Left hindlimb (tissue), 1 donor: ENCODE data around the gene N4BP2L2.

ENCODE experiments used
- DNase-seq: peaks from one replicate; pipeline ENCODE4 v3.0.0-alpha.2; 2018

The N4BP2L2 gene

GRCh38 chr13:32456591-32456990 lies 82.0 kb downstream of the N4BP2L2 start:
- DNase-seq, result no peak

DNA sequence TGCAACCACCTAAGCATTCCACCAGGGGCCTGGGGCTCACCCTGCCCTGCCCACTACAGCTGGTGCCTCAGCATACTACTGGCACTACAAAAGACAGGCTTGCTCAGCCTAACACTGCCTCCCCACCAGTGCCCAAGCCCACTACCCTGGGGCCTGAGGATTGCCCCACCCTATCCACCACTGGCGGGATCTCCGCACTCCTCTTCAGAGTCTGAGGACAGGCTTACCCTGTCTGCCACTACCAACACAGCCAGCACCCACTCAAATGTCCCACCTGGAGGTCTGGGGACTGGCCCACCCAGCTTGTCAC lies 83.0 kb downstream of the N4BP2L2 start:
- DNase-seq, result no peak

DNA sequence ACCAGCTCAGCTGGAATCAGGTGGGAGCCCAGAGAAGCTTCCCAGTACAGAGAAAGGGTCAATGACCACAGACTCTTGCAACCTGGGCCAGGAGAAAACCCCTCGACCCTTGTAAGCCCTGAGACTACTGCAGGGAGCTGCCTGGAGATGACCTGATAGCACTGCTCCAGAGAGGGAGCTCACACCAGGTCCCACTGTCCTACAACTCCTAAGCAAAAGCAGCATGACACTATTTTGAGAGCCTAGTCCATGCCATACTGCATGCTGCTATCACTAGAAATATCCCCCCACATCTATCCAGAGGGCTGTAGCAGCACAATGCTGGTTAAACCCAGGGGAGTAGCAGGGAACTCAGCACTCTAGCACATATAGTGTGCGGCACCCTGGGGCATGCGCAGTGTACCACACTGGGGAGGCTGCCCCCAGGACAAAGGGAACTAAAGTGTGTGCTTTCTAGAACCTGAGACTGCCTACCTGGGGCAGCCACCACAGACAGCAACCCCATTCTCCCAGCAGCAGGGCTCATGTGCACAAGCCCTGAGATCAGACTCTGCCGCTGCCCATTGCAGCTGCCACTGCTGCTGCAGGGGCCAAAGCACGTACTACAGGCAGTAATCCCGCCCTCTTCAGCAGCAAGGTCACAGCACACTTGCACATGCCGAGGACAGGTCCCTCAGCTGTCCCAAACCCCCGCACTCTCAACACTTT lies 83.6 kb downstream of the N4BP2L2 start:
- no peak for DNase-seq

- no peak for DNase-seq
Measured at GRCh38 chr13:32453981-32454380, 84.6 kb downstream of the N4BP2L2 start.

GRCh38 chr13:32448972-32449371 lies 89.6 kb downstream of the N4BP2L2 start:
- DNase-seq, result no peak

DNA sequence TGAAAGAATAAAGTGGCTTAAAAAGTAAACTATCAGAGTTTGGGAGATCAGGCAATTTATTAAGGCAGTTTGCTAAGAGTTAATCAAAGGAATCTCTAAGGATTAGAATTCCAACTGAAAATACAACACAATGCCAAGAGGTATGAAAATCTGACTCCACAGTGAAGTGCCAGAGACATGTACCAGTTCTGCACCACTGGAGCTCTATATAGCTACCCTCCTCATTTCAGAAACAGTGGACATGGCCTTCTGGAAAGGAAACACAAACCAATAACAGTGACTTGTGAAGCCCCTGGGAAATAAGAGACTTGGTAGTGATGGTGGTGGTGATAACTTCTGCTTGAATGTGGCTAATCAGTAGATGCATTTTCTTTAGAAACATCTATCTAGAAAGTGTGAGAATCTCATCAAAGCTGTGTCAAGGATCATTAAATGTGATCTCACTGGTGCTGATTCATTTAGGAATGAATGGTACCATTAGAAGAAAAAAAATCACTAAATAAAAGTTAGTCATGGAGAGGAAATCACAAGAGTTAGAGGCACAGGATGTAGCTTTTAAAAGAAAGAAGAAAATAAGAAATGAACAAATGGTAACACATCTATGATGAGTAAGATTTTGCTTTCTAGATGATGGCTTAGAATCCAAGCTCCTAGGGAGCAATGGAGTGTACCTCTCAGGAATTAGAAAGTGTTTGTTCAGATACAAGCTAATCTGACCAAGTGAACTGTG lies 90.5 kb downstream of the N4BP2L2 start:
- no peak for DNase-seq

GRCh38 chr13:32446773-32447465 lies 91.7 kb downstream of the N4BP2L2 start:
- DNase-seq, result no peak

DNA sequence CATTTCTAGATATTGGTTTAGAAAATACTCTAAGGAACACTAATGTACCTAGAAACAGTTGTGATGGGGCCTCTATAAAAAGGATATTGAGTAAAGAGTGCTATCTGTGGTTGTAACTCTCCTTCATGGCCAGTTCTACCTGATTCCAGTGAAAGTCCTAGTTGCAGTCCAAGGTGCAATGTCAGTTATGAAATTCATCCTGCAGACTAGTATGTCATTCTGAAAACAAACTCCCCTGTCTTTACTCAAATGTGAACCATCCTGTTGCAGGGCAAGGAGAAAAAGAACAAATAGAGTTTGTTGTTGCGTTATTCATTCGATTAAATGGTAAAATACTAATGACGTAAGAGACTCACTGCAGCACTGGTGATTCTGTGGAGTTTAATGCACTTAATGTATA lies 92.4 kb downstream of the N4BP2L2 start:
- no peak for DNase-seq

- DNase-seq, result no peak
Measured at GRCh38 chr13:32445461-32445860, 93.1 kb downstream of the N4BP2L2 start.

- DNase-seq, result no peak
Measured at GRCh38 chr13:32443111-32443510, 95.5 kb downstream of the N4BP2L2 start.

DNA sequence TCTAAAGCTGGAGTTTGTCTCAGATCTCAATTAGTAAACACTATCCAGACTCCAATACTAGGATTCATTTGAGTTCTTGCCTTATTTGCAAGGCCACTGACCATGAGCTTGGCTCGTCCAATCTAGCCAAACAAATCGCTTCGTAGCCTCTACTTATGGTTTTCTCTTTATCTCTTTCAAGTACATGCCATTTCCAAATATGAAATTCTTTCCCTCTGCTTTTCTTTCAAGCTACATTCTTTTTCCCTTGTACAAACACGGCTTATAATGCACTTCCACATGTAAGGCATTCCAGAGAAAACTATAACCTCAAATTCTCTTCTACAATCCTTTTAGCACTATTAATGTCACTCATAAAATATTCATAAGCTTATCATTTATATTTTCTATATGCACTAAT lies 99.7 kb downstream of the N4BP2L2 start:
- no peak for DNase-seq

DNA sequence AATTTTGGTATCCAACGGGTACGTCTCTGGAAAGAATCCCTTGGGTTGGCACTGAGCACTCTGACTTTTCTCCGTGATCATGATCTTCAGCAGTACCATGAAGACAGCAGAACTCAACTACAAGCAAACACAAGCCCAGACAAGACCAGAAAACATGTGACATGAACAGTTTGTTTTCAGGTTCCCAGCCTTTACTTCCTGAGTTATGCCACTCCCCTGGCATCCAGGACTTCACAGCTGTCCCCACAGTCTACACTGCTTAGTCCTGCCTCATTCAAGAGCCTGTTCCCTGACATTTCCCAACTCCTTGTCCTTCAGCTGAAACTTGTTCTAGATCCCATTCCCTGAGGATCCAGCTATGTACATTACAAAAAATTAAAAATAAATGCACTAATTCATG lies 105.7 kb downstream of the N4BP2L2 start:
- no peak for DNase-seq

DNA sequence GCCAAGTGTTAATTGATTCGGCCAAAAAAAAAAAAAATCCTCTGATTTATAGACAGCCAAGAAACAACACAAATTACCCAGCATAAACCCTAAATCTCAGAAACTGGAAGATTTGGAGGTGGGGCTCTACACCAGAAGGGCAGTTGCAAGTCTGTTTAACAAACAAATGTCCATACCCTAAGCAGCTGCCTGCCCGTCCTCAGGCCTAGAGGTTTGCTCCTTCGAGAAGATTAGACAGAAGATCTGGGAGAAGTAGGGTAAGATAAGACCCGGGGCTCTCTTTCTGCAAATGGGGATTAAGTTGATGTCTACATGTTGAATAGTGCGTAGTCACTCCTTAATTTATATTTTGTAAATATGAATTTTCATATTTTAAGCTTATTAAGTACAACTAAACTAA lies 107.2 kb downstream of the N4BP2L2 start:
- no peak for DNase-seq

DNA sequence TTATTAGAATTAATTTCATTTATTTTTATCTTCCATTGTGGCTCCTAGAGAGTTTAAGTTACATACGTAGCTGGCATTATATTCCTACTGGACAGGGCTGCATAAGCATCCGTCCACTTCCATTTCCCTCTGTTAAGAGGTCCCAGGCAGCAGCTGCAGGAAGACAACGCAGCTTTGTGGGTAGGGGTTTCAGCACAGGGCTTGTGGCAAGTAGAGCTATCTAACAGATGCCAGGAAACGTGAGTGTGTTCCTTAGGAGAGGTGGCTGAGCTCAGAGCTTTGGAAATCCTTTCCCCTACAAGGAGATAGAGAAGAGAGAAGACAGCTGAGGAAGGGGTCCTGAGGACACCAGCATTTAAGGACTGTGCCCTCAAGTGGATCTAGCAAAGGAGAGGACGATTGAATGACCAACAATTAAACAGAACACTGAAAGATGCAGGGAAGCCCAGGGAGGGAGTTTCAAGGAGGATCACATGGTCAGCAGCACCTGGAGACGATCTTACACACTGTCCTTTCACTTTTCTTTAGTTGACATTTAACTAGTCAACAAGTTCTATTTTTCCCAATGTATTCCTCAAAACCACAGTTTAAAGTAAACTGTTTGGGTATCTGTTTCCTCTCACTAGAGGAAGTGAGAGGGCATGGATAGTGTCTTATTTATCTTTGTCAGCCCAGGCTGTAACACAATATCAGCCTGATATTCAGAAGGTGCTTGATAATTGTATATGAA lies 108.4 kb downstream of the N4BP2L2 start:
- no peak for DNase-seq

DNA sequence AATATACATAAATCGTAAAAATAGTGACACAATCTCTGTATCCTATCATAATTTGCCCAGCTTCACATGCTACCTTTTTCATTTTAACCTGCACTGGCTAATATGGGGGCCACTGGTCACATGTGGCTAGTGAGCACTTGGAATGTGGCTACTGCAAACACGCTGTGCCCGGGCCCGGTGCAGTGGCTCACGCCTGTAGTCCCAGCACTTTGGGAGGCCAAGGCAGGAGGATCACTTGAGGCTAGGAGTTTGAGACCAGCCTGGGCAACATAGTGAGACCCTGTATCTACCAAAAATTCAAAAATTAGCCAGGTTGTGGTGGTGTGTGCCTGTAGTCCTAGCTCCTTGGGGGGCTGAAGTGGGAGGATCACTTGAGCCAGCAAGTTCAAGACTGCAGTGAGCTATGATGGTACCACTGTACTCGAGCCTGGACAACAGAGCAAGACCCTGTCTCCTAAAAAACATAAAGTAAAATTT lies 109.1 kb downstream of the N4BP2L2 start:
- DNase-seq, result no peak

GRCh38 chr13:32428581-32429432 lies 109.8 kb downstream of the N4BP2L2 start:
- DNase-seq, result no peak

GRCh38 chr13:32427852-32428580 lies 110.6 kb downstream of the N4BP2L2 start, which contains the start of gene N4BP2L1:
Gene N4BP2L1, minus strand, starts transcription at chr13:32428130. Its CDS starts 48 bp downstream, at chr13:32428082.
- DNase-seq, result peak; percentile 77

DNA sequence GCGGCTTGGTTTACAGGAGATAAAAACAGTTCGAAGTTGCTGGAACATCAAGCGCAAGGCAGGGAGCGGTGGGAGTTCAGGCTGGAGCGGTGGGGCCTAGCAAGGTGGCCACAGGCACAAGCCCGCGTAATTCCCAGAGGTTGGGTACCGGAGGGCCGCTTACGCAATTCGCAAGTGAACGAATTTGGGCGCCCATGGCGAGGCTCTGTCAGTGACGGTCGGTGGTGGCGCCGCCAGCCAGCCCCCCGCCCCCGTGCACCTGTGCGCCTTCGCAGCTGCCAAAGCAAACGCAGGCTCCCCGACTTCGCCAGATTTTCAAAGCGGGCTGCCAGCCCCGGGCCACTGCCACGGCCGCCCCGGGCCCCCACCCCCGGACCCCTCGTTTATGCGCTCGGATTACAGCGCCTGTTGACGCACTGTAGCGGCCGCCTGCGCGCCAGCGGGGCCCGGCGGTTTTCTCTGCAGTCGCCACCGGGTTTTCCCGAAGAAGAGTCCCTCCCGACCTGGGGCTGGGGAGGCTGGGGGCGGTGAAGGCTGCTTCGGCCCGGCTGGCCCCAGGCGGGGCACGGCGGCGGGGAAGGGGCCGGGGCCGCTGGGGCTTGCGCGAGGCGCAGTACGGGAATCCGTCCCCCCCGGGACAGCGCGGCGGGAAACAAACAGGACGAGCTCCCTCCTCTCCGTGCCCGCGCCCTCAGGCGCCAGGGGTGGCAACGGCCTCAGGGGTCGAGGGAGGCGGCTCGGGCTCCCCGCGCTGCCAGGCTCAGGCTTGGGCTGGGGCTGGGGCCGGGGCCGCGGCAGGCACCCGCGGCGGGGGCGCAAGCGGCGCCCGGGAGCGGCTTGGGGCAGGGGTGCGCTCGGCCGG lies 111.4 kb downstream of the N4BP2L2 start:
- DNase-seq, result peak; percentile 56

- no peak for DNase-seq
Measured at GRCh38 chr13:32426191-32426989, 112.2 kb downstream of the N4BP2L2 start.

DNA sequence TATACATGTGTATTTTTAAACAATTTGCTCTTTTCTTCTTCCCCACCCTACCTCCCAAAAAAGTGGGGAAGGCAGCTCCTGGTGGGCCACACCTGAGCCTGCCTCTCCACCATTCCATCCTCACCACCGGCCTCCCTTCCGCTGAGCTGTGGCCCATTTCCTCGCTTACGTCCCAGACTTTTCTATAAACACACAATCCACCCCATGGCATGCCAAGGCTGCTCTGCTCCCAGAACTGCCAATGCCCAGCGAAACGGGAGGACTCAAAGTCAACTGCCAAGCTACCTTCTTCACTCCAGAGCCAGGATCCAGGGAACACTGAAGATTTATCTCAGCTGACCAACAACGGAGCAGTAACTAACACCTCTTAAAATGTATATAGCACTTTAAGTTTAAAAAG lies 113.4 kb downstream of the N4BP2L2 start:
- no peak for DNase-seq
